Stimulated activated CD4-positive, alpha-beta T cell treated with anti-CD3 and anti-CD28 coated beads, Interleukin-4, amount 100 ng/mL, for 4 hours (primary cell): ENCODE data around the gene MAPK1IP1L.
"Not testable (repeated sequence)": the region's sequence is repeated elsewhere in the genome, so short reads cannot be mapped to it uniquely, and the experiment has no call there.

Experiments used
- DNase-seq, 2 experiments: peaks; one replicate each; pipeline ENCODE4 v3.0.0-alpha.2; 2020

MAPK1IP1L gene

DNA sequence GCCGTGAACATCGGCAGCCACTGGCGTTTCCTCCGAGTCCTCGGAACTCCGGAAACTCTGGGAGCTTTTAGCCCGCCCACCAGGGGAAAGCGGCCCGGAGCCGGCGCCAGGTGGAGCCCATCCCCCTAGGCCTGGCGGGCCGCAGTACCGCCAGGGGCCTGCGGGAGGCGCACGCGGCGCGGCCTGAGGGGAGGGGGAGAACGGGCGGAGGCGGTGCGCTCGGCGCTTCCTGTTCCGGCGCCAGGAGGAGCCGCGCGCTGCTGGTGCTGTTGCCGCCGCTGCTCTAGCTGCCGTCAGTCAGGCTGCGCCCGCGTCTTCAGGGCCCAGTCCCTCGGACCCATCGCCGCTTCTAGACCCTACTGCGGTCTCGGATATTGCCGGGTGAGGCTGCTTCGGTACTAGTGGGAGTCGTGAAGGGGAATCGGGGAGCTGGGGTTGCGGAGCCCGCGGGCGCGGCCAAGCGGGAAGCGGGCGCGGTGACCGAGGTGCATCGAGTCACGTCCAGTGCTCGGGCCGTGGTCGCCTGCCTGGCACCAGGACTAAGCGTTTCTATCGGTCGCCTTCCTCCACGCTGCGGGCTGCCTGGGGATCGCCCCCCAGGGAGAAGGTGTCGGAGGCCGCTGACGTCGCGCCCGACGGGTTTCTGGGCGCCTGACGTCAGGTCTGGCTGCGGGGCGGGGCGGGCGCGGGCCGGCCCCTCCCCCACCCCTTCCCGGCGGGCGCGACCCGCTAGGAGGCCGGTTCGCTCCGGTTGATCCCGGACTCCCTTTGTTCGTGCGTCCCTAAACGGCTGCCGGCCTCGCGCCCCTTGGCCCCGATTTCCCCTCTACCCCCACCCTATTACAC lies at the start of gene MAPK1IP1L:
TSS of gene MAPK1IP1L (plus strand) at position 225 of the 846 bp plus-strand sequence. CDS start 10,037 bp downstream, outside the sequence.
- peak; percentile 86 to 89 for DNase-seq

DNA sequence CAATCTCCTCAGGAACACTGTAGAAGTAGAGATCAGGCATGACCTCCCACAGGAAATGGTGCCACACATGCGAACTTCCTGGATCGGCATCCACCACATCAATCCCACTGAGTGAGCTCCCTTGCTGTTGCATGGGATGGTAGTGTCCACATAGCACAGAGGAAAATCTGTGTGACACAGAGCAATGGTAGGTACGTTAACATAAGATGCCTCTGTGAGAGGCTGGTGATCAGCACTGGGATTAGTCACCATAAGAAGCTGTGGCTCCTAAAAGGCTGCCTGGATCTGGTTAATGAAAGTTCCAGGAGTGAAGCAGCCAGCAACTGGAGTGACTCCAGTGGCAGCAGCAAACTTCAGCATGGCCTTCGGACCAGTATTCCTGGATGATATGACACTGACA lies 46.4 kb upstream of the MAPK1IP1L start:
- DNase-seq = no peak

DNA sequence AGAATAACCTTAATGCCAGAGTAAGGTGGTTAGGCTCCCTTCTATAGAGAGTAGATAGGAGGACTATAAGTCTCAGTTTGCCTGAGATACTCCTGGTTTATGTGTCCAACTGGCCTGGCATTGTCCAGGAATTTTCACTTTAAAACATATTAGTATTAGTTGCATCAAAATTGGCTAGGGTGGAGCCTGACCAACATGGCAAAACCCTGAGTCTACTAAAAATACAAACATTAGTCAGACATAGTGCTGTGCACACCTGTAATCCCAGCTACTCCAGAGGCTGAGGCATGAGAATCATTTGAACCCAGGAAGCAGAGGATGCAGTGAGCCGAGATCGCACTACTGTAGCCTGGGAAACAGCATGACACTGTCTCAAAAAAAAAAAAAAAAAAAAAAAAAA lies 36.4 kb upstream of the MAPK1IP1L start:
- DNase-seq = no peak

DNA sequence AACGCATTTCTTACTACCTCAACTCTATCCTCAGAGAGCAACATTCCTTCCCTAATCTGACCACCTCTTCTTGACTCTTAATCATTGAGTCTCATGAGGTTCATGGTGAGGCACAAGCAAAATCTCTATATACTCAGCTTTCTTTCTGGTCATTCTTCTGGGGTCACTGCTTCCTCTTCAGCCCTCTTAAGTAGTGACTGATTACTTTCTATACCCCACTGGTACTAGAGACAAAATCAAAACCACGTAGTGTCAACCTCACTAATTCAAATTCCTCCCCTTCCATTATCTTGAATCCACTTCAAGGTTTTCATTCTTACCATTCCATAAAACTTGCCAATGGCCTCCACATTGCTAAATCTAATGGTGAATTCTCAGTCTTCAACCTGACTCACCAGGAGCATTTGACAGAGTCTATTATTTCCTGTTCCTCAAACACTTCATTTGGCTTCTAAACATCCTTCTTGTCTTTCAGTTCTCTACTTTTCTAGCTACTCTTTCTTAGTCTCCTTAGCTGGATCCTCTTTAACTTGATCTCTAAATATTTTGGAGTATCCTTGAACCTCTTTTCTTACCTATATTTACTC lies 31.4 kb upstream of the MAPK1IP1L start:
- DNase-seq = no peak

DNA sequence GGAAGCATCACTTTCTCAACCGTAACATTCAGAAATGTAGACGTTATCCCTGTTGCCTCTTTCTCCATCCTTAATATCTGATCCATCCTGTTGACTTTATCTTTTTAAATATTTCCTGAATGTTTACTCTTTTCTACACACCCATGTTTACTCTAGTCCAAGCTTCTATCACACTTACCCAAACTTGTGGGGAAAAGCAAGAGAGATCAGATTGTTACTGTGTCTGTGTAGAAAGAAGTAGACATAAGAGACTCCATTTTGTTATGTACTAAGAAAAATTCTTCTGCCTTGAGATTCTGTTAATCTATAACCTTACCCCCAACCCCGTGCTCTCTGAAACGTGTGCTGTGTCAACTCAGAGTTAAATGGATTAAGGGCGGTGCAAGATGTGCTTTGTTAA lies 27.1 kb upstream of the MAPK1IP1L start:
- DNase-seq = not testable (repeated sequence)

DNA sequence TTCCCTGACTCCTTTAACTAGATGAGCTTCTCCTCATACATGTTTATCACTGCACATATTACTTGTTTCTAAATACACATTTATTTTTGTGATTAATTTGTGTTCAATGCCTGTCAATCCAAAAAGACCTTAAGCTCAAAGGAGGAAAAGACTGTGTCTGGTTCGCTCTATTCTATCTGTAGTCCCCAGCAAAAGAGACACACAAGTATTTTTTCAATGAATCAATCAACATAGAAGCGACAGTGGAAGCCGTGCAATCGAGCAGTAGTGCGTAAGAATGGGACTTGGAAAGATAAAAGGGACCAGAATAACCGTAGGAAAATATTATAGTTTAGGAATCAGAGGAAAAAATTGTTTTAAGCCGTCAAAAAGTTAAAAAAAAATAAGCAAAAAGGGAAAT lies 25.5 kb upstream of the MAPK1IP1L start:
- DNase-seq = no peak

DNA sequence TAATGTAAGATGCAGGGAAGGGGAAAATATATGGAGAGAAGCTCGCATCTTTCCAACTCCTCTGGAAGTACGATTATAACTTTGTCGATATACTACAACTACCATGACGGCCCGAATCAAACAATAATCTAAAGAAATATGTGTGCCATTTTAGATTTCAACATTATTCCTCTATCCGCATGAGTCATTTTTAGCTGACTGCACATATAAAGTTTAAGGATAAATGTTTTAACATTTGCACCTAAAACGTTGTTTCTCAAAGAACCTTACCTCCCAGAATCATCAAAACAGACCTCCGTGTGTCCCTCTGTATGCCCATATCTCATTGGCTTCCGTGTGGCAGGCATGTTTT lies 25.0 kb upstream of the MAPK1IP1L start:
- DNase-seq = no peak

DNA sequence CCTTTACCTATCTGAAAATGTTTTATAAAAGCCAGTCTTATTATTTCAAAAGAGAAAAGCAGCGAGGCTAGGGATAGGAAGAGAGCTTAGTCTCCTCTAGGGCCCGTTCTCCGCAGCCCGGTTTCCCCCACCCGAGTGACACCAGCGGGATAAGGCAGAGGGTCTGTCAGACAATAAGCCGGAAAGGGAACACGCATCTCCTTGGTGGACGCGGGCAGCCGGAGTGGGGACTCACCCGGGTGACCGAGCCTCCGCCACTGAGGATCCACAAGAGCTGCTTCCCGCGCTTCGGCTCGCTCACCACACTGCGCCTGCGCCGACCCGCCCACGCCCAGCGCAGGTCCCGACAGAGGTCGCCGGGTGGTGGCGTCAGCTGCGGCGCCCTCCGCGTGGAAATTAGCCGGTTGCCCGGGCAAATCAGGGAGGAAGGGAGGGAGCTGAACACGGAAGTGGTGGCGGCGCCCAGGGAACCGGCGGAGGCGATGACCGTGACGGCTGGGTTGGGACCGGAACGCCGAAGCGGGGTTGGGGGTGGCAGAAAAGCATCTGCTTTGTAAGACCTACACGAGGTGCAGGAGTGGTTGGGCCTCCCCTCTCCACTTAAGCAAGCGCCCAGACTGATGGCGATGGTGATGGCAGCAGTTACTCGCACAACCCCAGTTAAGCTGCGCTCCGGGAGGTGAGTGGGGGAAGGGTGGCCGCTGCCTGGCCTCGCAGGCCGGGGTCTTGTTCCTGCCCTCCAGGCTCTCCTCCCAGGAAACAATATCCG lies 24.5 kb upstream of the MAPK1IP1L start, which contains the start of the genes SOCS4 and WDHD1:
TSS of gene SOCS4 (plus strand) at position 444 of the 769 bp plus-strand sequence. CDS start 15,806 bp downstream, outside the sequence.
TSS of gene WDHD1 (minus strand) at position 307 of the 769 bp plus-strand sequence. CDS start 312 bp downstream, outside the sequence.
- peak; percentile 95 to 99 for DNase-seq

DNA sequence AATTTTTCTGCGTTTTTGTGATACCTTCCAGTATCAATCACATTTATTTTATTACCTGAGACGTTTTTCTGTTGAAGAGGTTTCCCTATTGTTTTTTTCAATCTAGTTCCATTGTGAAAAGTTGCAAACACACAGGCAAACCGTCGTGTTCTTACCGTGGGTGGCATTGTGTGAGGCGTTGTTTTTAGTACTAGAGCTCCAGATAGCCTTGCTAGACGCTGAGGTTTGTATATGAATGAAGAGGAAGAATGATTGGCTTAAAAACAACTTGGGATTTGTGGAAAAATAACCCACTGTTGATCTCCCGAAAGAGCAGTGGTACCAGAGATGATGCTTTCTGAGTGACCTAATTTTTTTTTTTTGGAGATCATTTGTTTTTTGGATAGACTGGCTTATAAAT lies 23.4 kb upstream of the MAPK1IP1L start:
- DNase-seq = no peak

DNA sequence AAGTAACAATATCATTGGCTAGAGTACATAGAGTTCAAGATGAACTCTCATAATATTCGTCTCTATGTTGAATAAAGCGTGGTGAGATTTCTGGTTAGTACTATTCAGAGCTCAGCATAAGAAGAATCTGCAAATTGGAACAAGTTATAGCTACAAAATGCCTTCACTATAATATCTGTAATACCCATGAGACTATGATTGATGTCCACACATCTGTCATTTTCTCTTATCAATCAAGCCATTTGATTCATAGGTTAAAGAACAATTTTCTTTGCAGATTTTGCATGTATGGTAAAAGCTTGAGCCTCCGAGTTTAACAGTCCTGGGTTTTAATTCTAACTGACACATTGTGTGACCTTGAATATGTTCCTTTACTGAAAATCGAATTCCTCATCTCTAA lies 23.0 kb upstream of the MAPK1IP1L start:
- DNase-seq = no peak

DNA sequence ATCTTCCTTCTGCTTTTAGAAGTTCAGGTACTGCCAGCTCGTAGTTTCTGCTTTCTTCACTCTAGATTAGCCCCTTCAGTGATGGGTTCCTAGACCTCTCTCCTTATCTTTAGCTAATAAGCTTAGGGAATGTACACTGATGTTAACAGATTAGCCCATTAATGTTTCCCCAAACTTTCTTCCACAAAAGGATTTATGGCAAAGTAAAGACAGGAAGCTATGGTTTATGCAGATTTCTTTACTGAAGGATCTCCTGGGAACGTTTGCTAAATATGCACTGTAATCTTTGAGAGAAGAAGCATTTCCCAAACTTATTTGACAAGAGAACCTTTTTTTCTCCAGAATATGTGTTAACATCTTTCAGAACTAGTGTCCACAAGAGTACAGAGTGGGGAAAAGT lies 20.3 kb upstream of the MAPK1IP1L start:
- DNase-seq = no peak

DNA sequence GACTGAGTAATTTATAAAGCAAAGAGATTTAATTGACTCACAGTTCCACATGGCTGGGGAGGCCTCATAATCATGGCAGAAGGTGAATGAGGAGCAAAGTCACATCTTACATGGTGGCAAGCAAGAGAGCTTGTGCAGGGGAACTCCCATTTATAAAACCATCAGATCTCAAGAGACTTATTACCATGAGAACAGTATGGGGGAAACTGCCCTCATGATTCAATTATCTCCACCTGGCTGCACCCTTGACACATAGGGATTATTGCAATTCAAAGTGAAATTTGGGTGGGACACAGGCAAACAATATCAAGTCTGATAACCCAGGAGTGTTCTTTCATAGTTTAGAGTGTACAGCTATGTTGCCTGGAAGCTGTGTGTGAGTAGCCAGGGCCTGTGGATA lies 13.5 kb upstream of the MAPK1IP1L start:
- DNase-seq = not testable (repeated sequence)

DNA sequence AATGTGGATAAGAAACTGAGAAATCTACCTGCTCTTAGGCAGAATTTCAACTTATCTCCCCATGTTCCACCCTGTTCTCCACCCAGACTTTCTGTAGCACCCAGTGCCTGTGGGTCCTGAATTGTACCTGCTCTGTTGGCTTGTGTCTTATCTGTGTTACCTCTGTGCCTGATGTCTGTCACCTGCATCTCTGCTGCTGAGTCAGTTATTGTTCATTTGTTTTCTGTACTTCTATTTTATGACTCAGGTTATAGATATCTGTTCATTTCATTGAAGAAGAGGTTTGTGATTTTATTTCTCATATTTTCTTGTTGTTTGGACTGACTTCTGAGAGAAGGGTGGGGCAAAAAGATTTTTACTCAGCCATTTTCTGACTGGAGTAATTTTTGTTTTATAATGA lies 12.7 kb upstream of the MAPK1IP1L start:
- DNase-seq = no peak

DNA sequence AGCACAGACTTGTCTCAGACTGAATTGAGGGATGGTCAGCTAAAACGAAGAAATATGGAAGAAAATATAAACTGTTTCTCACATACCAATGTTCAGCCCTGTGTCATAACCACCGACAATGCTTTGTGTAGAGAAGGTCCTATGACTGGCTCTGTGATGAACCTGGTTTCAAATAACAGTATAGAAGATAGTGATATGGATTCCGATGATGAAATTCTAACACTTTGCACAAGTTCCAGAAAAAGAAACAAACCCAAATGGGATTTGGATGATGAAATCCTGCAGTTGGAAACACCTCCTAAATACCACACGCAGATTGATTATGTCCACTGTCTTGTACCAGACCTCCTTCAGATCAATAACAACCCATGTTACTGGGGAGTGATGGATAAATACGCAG lies 7.9 kb upstream of the MAPK1IP1L start:
- DNase-seq = no peak

DNA sequence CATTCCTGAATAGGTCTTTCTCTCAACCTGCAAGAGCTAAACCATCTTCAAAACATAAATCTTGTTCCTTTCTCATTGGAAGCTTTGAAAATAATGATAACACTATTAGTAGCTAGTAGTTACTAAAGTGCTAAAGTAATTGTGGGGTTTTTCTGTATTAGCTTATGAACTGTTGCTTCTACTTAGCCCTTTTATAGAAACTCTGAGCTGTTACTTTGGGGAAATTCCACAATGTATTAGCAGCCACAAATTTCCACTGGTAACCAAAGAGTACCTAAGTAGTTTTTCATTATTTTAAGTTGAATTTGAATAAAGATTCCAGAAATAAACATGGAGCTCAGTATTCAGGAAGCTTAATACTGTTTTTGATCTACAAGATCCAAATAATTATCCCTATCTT lies 6.4 kb upstream of the MAPK1IP1L start:
- DNase-seq = no peak

DNA sequence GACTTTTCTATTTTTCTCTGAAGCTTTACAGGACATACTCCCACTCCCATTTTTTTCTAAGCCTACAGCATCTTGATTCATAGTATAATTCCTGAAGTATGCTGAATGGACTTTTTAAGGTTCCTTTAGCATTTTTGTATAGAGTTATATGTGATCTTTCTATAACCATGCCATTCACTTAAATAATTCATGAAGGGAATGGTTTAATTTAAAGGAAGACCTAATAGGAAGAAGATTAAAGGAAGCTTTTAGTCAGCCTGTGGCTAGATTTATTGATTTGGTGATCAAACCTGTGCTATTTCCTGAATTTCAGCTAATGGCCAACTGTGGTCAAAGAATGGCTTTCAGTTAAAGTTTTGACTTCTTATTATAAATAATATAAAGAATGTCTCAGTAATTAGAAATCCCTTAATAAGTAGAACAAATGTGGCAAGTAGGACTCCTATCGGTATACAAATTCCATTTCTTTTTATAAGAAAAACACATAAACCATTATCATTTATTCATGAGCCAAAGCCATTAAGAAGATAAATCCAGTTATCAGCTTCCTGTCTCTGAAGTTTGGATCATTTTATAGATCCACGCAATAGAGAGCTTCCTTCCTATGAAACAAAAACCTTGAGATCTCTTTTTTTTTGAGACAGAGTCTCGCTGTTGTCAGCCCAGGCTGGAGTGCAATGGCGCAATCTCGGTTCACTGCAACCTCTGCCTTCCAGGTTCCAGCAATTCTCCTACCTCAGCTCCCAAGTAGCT lies 4.0 kb upstream of the MAPK1IP1L start:
- DNase-seq = no peak

DNA sequence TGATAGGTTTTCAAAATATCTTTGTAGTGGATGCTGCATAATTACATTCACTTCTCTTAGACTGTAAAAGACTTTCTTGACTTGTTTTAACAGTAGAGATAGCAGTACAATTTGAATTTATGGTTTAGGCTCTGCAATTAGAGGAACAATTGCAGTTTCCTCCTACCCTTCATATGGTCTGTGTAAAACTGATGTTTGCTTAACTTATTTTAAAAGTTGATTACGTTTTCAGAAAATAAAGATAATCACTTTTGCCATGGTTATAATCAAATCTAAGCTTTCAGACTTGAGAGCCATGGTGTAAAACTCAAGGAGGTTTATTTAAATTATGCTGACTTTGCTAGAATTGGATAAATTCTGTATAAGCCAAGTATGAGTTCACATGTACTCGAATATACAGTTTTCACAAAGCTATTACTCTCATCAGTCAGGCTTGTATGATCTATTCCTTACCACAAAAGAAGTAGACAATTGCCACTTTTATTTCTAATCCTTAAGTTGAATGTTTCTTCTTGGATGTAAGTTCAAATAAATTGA lies 2.5 kb upstream of the MAPK1IP1L start:
- DNase-seq = no peak

DNA sequence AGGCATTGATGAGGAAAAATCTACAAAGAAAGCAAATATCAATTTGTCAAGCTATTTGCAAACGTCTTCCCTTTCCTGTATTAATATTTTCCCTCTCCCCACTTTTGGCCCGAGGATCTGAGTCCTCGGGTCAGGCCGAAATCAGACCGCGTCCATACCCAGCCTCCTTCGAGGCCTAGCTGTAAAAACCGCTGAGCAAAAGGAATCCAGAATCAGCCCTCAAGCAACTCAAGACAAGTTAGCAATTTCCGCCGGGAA lies 353 bp upstream of the MAPK1IP1L start:
- DNase-seq = no peak

DNA sequence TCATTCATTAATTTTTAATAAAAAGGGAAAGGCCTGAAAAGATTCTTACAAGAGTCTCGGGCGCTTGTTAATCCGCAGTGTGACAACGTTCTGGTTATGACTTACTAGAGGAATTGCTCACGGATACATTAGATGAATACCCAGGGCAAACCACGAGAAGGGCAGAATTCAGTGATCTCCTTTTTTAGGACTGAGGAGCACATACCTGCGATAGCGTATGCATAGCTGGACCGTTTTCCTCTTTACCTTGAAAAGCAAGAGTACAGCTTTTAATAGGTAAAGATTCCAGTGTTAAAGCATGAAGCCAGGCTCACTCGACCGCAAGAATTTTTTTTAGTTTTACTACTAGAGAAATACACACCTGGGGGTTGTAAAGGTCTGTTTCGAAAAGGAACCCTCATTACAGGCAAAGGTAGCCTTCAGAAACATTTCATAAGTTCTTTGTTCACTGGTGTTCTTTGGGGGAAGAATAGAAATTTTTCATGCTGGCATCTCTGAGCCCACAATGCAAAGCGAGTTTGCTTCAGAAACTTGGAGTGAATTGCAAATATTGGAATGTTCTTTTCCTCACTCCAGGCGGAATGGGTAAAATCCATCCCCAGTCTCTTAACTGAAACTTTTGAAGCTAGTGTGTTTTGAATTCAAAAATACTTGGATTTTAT lies 953 bp downstream of the MAPK1IP1L start:
- DNase-seq = no peak

DNA sequence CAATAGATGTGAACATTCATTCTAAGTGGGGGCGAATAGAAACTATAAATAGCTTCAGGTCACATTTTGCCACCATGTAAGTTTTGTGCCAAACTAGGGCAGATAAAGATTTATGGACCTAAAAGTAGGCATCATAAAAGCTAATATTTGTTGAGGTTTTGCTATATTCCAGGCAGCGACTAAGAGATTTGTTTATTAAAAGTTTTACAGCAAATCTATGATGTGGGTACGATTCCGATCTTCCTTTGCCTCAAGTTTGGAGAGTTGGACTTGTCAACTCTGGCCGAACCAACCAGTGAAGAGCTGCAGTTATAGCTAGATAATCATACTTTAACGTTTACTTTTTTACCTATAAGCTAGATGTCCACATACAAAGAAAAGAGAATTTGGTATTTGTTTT lies 1.6 kb downstream of the MAPK1IP1L start:
- no peak for DNase-seq

DNA sequence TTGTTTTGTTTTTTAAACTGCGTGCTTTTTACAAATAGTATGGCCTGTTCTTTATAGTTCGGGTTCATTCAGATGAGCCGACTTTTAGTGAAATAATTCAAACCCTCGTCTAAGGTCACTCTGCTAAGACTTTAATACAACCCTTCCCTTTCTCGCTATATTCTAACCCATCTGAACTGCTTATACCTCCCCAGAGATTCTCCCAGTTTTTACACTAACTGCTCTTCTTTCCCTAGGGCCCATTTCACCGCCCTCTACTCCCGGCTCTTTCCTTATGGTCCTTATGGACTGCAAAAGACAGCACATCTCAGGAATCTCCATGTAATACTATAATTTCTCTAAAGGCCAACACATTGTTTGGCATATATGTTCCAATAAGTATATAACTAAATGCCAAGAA lies 2.1 kb downstream of the MAPK1IP1L start:
- DNase-seq = no peak

DNA sequence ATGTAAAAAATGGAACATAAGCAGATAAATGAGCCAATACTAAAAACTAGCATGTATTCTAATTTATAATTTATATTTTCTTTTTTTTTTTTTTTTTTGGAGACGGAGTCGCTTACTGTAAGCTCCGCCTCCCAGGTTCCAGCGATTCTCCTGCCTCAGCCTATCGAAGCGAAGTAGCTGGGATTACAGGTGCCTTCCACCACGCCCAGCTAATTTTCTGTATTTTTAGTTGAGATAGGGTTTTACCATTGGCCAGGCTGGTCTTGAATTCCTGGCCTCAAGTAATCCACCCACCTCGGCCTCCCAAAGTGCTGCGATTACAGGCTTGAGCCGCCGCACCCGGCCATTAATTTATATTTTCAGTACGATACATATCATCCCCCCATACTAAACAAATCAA lies 2.7 kb downstream of the MAPK1IP1L start:
- DNase-seq = no peak
